HepG2 (cell line): ENCODE measurements around the gene DQX1. TPM values are rescaled to one million over a fixed set of nuclear protein-coding genes. Genes with fewer than 3 reads are reported as not detected.

Experiments used
- CBX5 ChIP-seq: sonication (generic); formaldehyde crosslinking; IDR thresholded peaks from 2 replicates; pipeline ENCODE4 v1.4.0; 2020; ENCODE audit warnings: missing genetic modification reagents, borderline replicate concordance
- MEIS2 ChIP-seq: sonication (generic); formaldehyde crosslinking; IDR thresholded peaks from 2 replicates; pipeline ENCODE4 v1.9.0; 2021; ENCODE audit warnings: mild to moderate bottlenecking, missing genetic modification reagents
- RARG ChIP-seq: sonication (generic); formaldehyde crosslinking; IDR thresholded peaks from 2 replicates; pipeline ENCODE4 v1.4.0; 2020; ENCODE audit warnings: low read depth, mild to moderate bottlenecking, missing genetic modification reagents
- TCF12 ChIP-seq, 2 experiments: fragments of 450-650 bp in 1 of 2; sonication (generic) in 1 of 2; formaldehyde crosslinking in 1 of 2; IDR thresholded peaks; 2 replicates each; pipeline versions ENCODE4 v1.6.1 to v1.8.0; 2017 to 2022; ENCODE audit warnings: antibody characterized with exemption in 1 of 2, mild to moderate bottlenecking in 1 of 2, missing genetic modification reagents in 1 of 2, moderate library complexity in 1 of 2
- ZNF567 ChIP-seq: sonication (generic); formaldehyde crosslinking; IDR thresholded peaks from 2 replicates; pipeline ENCODE4 v1.8.1; 2023; ENCODE audit warnings: mild to moderate bottlenecking, missing genetic modification reagents, borderline replicate concordance
- ZNF605 ChIP-seq: sonication (generic); formaldehyde crosslinking; IDR thresholded peaks from 2 replicates; pipeline ENCODE4 v1.8.0; 2022; ENCODE audit warnings: mild to moderate bottlenecking, missing genetic modification reagents
- ZNF629 ChIP-seq: sonication (generic); formaldehyde crosslinking; conservative IDR thresholded peaks from 2 replicates; pipeline ENCODE4 v1.5.0; 2020; ENCODE audit warnings: missing genetic modification reagents
- polyA plus RNA-seq, 8 experiments: library from polyadenylated mRNA; depleted of rRNA in 3 of 8; stranded (reverse) in 7 of 8; unstranded in 1 of 8; fragments of >200 nt; fragmentation: Illumina TruSeq in 4 of 8; extraction: Trizol in 4 of 8; gene quantifications; 2 replicates each; pipeline versions ENCODE4 v1.2.1 to v1.2.3, GENCODE V29; 2011 to 2016; ENCODE audit warnings: low read depth in 4 of 8, missing spikeins in 1 of 8, mixed read lengths in 1 of 8; ENCODE audit not compliant: insufficient read depth in 1 of 8
- total RNA-seq, 5 experiments: library from RNA; depleted of rRNA; stranded (reverse); fragments of >200 nt; fragmentation: Illumina TruSeq; extraction: Trizol; gene quantifications; 2 replicates each; pipeline ENCODE4 v1.2.3, GENCODE V29; 2016; ENCODE audit warnings: low read depth in 1 of 5
- TF ChIP-seq, protein P1 (sequence below): sonication (generic); formaldehyde crosslinking; IDR thresholded peaks from 2 replicates; pipeline ENCODE4 v1.9.0; 2022; ENCODE audit warnings: low read depth, missing genetic modification reagents
- TF ChIP-seq, protein P2 (sequence below): sonication (generic); formaldehyde crosslinking; IDR thresholded peaks from 2 replicates; pipeline ENCODE4 v1.4.0; 2020; ENCODE audit warnings: missing genetic modification reagents, low read depth, mild to moderate bottlenecking, borderline replicate concordance
- TF ChIP-seq, protein P3 (sequence below): sonication (generic); formaldehyde crosslinking; IDR thresholded peaks from 2 replicates; pipeline ENCODE4 v1.9.0; 2021; ENCODE audit warnings: missing genetic modification reagents, borderline replicate concordance
- TF ChIP-seq, protein P4 (sequence below): sonication (generic); formaldehyde crosslinking; IDR thresholded peaks from 2 replicates; pipeline ENCODE4 v1.5.0; 2020; ENCODE audit warnings: missing genetic modification reagents, mild to moderate bottlenecking, borderline replicate concordance
- TF ChIP-seq, protein P5 (sequence below): sonication (generic); formaldehyde crosslinking; IDR thresholded peaks from 2 replicates; pipeline ENCODE4 v1.4.0; 2020; ENCODE audit warnings: missing genetic modification reagents
- TF ChIP-seq, protein P6 (sequence below): sonication (generic); formaldehyde crosslinking; IDR thresholded peaks from 2 replicates; pipeline ENCODE4 v1.5.0; 2020; ENCODE audit warnings: mild to moderate bottlenecking, missing genetic modification reagents

The DQX1 gene
- total and polyA plus RNA-seq, 2 of the 13 experiments (the other 11 are each of a cell fraction or from before 2014, with no cell fraction given): 27.6 to 89.8 TPM

DNA sequence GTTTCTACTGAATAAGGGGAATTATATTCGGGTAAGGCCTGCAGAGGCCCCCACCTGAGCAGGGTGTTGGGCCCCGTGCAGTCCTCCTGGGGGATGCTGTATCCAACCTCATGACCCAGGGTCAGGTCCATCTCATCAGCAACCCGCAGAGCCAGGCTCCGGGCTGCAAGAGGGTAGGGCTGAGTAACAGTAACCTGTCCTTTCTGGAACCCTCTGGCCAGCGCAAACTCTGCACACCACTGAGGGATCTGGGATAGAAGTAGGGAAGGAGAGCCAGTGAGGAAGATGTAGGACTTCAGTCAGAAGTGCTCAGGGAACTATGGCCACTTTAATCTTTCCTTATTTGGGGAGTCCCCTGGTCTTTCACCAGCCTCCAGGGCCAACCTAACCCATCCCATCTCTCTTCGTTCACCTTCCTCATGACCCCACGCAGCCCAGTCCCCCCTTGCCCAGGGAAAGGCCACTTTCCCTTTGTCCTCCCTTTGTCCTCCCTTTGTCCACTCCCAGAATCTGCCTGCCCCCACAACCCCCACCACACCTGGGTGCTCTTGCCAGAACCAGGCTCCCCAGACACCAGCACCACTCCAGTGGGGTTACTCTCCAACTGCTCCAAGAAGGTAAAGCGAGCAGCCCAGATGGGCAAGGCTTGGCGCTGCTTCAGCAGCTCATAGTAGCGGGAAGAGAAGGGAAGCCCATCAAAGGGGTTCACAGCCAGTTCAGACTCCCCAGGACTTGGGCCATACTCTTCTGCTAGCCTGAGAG is 895 bp downstream of the DQX1 start (continued):
- TF ChIP-seq, protein P1, sequence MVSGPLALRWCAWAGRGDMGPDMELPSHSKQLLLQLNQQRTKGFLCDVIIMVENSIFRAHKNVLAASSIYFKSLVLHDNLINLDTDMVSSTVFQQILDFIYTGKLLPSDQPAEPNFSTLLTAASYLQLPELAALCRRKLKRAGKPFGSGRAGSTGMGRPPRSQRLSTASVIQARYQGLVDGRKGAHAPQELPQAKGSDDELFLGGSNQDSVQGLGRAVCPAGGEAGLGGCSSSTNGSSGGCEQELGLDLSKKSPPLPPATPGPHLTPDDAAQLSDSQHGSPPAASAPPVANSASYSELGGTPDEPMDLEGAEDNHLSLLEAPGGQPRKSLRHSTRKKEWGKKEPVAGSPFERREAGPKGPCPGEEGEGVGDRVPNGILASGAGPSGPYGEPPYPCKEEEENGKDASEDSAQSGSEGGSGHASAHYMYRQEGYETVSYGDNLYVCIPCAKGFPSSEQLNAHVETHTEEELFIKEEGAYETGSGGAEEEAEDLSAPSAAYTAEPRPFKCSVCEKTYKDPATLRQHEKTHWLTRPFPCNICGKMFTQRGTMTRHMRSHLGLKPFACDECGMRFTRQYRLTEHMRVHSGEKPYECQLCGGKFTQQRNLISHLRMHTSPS (CRISPR knock-in tag): no peak
- TF ChIP-seq ZNF567 (CRISPR knock-in tag) (no peak), CBX5 (CRISPR knock-in tag) (no peak), RARG (no peak), MEIS2 (CRISPR knock-in tag) (no peak), ZNF605 (CRISPR knock-in tag) (peak; percentile 37; the same call in 1 of the 2 replicates), ZNF629 (CRISPR knock-in tag) (no peak), TCF12 (IDR thresholded peaks at IDR 0.05) (no peak), TCF12 (CRISPR knock-in tag; IDR thresholded peaks at IDR 0.05) (no peak)
- TF ChIP-seq, protein P2, sequence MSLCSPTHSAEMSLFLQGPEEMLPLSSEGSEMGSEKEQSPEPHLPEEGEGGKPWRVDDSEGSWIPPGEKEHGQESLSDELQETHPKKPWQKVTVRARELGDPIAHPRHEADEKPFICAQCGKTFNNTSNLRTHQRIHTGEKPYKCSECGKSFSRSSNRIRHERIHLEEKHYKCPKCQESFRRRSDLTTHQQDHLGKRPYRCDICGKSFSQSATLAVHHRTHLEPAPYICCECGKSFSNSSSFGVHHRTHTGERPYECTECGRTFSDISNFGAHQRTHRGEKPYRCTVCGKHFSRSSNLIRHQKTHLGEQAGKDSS (CRISPR knock-in tag): peak; percentile 63; the same call in 1 of the 2 replicates
- TF ChIP-seq, protein P3, sequence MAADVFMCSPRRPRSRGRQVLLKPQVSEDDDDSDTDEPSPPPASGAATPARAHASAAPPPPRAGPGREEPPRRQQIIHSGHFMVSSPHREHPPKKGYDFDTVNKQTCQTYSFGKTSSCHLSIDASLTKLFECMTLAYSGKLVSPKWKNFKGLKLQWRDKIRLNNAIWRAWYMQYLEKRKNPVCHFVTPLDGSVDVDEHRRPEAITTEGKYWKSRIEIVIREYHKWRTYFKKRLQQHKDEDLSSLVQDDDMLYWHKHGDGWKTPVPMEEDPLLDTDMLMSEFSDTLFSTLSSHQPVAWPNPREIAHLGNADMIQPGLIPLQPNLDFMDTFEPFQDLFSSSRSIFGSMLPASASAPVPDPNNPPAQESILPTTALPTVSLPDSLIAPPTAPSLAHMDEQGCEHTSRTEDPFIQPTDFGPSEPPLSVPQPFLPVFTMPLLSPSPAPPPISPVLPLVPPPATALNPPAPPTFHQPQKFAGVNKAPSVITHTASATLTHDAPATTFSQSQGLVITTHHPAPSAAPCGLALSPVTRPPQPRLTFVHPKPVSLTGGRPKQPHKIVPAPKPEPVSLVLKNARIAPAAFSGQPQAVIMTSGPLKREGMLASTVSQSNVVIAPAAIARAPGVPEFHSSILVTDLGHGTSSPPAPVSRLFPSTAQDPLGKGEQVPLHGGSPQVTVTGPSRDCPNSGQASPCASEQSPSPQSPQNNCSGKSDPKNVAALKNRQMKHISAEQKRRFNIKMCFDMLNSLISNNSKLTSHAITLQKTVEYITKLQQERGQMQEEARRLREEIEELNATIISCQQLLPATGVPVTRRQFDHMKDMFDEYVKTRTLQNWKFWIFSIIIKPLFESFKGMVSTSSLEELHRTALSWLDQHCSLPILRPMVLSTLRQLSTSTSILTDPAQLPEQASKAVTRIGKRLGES (CRISPR knock-in tag): no peak
- TF ChIP-seq, protein P4, sequence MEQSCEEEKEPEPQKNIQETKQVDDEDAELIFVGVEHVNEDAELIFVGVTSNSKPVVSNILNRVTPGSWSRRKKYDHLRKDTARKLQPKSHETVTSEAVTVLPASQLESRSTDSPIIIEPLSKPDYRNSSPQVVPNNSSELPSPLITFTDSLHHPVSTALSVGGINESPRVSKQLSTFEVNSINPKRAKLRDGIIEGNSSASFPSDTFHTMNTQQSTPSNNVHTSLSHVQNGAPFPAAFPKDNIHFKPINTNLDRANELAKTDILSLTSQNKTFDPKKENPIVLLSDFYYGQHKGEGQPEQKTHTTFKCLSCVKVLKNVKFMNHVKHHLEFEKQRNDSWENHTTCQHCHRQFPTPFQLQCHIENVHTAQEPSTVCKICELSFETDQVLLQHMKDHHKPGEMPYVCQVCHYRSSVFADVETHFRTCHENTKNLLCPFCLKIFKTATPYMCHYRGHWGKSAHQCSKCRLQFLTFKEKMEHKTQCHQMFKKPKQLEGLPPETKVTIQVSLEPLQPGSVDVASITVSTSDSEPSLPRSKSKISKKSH (CRISPR knock-in tag): no peak
- TF ChIP-seq, protein P5, sequence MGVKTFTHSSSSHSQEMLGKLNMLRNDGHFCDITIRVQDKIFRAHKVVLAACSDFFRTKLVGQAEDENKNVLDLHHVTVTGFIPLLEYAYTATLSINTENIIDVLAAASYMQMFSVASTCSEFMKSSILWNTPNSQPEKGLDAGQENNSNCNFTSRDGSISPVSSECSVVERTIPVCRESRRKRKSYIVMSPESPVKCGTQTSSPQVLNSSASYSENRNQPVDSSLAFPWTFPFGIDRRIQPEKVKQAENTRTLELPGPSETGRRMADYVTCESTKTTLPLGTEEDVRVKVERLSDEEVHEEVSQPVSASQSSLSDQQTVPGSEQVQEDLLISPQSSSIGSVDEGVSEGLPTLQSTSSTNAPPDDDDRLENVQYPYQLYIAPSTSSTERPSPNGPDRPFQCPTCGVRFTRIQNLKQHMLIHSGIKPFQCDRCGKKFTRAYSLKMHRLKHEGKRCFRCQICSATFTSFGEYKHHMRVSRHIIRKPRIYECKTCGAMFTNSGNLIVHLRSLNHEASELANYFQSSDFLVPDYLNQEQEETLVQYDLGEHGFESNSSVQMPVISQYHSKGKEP: no peak
- TF ChIP-seq, protein P6, sequence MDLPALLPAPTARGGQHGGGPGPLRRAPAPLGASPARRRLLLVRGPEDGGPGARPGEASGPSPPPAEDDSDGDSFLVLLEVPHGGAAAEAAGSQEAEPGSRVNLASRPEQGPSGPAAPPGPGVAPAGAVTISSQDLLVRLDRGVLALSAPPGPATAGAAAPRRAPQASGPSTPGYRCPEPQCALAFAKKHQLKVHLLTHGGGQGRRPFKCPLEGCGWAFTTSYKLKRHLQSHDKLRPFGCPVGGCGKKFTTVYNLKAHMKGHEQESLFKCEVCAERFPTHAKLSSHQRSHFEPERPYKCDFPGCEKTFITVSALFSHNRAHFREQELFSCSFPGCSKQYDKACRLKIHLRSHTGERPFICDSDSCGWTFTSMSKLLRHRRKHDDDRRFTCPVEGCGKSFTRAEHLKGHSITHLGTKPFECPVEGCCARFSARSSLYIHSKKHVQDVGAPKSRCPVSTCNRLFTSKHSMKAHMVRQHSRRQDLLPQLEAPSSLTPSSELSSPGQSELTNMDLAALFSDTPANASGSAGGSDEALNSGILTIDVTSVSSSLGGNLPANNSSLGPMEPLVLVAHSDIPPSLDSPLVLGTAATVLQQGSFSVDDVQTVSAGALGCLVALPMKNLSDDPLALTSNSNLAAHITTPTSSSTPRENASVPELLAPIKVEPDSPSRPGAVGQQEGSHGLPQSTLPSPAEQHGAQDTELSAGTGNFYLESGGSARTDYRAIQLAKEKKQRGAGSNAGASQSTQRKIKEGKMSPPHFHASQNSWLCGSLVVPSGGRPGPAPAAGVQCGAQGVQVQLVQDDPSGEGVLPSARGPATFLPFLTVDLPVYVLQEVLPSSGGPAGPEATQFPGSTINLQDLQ (CRISPR knock-in tag): no peak
